ENCODE data around the gene COL7A1.

DNA sequence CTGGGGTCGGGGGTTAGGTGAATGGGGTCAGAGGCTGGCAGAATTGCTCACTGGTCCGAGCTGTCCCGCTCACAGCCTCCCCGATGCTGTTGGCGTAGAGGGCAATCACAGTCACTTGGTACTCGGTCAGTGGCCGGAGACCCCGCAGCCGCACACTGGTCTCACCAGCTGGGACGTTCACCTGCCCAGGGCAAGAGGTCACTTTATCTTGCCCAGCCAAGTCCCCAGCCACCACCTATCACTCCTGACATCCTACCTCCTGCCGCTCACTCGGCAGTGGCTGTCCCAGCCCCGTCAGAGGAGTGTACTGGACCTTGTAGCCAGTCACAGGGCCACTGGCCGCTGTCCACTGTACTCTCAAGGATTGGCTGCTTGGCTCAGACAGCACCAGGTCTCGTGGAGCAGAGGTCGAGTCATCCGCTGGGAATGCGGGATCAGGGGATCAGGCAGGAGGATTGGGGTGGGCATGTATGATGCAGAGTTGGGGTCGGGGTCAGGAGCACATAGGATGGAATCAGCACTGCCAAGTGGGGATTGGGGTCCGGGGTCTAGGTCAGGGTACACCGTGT lies 2.5 kb downstream of the COL7A1 start:
- TF ChIP-seq, protein P1, sequence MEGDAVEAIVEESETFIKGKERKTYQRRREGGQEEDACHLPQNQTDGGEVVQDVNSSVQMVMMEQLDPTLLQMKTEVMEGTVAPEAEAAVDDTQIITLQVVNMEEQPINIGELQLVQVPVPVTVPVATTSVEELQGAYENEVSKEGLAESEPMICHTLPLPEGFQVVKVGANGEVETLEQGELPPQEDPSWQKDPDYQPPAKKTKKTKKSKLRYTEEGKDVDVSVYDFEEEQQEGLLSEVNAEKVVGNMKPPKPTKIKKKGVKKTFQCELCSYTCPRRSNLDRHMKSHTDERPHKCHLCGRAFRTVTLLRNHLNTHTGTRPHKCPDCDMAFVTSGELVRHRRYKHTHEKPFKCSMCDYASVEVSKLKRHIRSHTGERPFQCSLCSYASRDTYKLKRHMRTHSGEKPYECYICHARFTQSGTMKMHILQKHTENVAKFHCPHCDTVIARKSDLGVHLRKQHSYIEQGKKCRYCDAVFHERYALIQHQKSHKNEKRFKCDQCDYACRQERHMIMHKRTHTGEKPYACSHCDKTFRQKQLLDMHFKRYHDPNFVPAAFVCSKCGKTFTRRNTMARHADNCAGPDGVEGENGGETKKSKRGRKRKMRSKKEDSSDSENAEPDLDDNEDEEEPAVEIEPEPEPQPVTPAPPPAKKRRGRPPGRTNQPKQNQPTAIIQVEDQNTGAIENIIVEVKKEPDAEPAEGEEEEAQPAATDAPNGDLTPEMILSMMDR (conservative IDR thresholded peaks at IDR 0.05 in 1 of 2, IDR thresholded peaks at IDR 0.05 in 1 of 2; ENCODE audit: extremely low read depth in 1 of 2, insufficient read depth in 1 of 2, low read depth in 1 of 2, low read length in 2 of 2), result no peak
- no peak for TF ChIP-seq EZH2 (IDR thresholded peaks at IDR 0.05; ENCODE audit: borderline replicate concordance, low read length)

Data from mammary epithelial cell (primary cell).